ENCODE data around the gene TASOR2.

DNA sequence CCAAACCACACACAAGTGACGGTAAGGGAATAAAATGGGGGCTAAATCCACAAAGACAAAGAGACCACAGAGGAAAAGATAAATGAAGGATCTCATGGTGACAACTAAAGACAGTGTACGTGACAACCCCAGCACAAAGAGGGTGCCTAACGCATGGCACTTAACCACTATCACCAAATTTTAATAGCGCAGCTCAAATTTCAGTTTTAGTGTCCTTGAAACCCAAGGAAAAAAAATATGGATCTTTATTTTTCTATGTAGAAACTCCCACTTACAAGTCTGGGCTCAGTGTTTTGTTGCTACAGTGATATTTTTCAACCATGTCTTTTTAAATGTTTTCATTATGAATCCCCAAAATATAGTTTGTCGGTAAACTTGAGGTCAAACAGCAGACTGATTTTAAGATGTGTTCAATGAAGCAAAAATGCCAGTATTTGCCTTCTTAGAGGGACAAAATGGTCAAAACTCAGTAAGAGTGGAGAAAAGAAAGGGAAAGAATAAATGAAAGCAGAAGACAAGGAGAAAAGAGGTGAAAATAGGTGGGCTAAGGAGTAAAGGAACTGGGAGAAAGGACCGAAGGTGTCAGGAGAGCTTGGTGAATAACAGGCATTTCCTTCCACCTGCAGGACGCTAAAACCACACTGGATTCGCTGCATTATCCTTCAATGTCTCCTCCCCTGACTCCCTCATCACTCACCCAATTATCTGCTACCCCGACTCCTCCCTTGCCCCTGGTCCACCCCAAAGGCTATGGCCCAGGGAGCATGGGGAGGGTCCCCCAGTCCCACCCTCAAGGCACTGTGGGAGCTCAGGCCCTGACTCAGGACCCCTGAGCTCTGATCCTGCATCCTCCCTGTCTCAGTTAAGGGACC, 21.7 kb upstream of the TASOR2 start:
- TF ChIP-seq, protein P1, sequence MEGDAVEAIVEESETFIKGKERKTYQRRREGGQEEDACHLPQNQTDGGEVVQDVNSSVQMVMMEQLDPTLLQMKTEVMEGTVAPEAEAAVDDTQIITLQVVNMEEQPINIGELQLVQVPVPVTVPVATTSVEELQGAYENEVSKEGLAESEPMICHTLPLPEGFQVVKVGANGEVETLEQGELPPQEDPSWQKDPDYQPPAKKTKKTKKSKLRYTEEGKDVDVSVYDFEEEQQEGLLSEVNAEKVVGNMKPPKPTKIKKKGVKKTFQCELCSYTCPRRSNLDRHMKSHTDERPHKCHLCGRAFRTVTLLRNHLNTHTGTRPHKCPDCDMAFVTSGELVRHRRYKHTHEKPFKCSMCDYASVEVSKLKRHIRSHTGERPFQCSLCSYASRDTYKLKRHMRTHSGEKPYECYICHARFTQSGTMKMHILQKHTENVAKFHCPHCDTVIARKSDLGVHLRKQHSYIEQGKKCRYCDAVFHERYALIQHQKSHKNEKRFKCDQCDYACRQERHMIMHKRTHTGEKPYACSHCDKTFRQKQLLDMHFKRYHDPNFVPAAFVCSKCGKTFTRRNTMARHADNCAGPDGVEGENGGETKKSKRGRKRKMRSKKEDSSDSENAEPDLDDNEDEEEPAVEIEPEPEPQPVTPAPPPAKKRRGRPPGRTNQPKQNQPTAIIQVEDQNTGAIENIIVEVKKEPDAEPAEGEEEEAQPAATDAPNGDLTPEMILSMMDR (IDR thresholded peaks at IDR 0.05; ENCODE audit: low read depth, low read length), result no peak
- no peak for TF ChIP-seq EZH2phosphoT487 (IDR thresholded peaks at IDR 0.05; ENCODE audit: low read depth)
